Measurements from ENCODE around the gene ECSIT. TPM values are rescaled to one million over a fixed set of nuclear protein-coding genes. Genes with fewer than 3 reads are reported as not detected.
"Not testable (repeated sequence)": the region's sequence is repeated elsewhere in the genome, so short reads cannot be mapped to it uniquely, and the experiment has no call there.

The ECSIT gene
- total RNA-seq, 2 experiments from 2014 or later: 24.8 to 26.8 TPM

- POLR2A ChIA-PET: no interaction called here
- Mint-ChIP-seq H3K4me3 (no peak overlapping the region), H3K9me3 (no peaks in the 10 kb centered on the region), H3K4me1 (peaks cover 5% of the 10 kb centered on the region), H3K36me3 (ENCODE audit: low read depth) (peaks cover 2% of the 10 kb centered on the region), H3K27ac (no peak overlapping the region), H3K27me3 (peaks cover 35% of the 10 kb centered on the region)
- CTCF ChIA-PET: no interaction called here
- no peak for DNase-seq
Measured at GRCh38 chr19:11475861-11476260, 53.1 kb downstream of the ECSIT start.

DNA sequence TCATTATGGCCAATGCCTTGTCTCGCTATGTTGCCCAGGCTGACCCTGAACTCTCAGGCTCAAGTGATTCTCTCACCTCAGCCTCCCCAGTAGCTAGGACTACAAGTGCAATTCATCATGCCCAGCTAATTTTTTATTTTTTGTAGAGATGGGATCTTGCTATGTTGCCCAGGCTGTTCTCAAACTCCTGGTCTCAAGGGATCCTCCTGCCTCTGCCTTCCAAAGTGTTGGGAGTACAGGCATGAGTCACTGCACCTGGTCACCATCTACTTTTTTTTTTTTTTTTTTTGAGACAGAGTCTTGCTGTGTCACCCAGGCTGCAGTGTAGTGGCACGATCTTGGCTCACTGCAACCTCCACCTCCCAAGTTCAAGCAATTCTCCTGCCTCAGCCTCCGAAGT lies 53.6 kb downstream of the ECSIT start:
- DNase-seq, CTCF ChIA-PET, POLR2A ChIA-PET: not testable (repeated sequence)

GRCh38 chr19:11473725-11474124 lies 55.2 kb downstream of the ECSIT start:
- CTCF ChIA-PET: interaction anchor here (0.6 to 1.0 kb wide), 2 partner anchors 18 to 21 kb away, joined by 3 read pairs; no protein-coding TSS in a partner anchor
- Mint-ChIP-seq H3K27ac (no peak overlapping the region), H3K4me1 (no peaks in the 10 kb centered on the region), H3K4me3 (no peak overlapping the region), H3K27me3 (peaks cover 30% of the 10 kb centered on the region), H3K9me3 (no peaks in the 10 kb centered on the region), H3K36me3 (ENCODE audit: low read depth) (no peaks in the 10 kb centered on the region)
- no peak for DNase-seq
- POLR2A ChIA-PET: interaction anchor here (1.1 kb wide), 1 partner anchor 39 kb away, joined by 3 read pairs; the partner anchor contains the start of genes ODAD3 and PRKCSH

More for the DNA sequence above, 53.6 kb downstream of the ECSIT start:
- H3K36me3 Mint-ChIP-seq (ENCODE audit: low read depth); H3K27ac Mint-ChIP-seq; H3K9me3 Mint-ChIP-seq; H3K4me3 Mint-ChIP-seq; H3K4me1 Mint-ChIP-seq: not testable (repeated sequence)
- peaks cover 35% of the 10 kb centered on the region for H3K27me3 Mint-ChIP-seq

GRCh38 chr19:11468266-11468845 lies 60.6 kb downstream of the ECSIT start:
- not testable (repeated sequence) for H3K27ac Mint-ChIP-seq, DNase-seq

DNA sequence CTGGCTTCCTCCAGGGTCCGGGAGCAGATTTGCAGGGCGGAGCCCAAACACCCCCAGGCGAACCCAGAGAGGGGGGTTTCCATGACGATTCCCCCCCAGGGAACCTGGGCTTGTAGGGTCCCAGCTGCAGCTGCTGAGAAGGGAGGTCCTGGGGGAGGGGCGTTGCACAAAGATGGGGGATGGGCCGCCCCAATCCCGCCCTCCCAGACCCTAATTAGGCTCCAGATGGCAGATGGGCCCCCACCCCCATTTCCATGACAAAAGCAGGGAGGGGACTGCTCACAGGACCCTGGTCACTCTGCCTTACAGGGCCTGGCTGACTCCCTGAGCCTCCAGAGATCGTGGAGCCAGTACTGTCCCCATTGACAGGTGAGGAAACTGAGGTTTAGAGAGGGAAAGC lies 63.3 kb downstream of the ECSIT start:
- H3K27me3 Mint-ChIP-seq: no peaks in the 10 kb centered on the region
- CTCF ChIA-PET: no interaction called here
- no peak overlapping the region for H3K27ac Mint-ChIP-seq
- POLR2A ChIA-PET: no interaction called here
- no peaks in the 10 kb centered on the region for H3K9me3 Mint-ChIP-seq
- H3K4me3 Mint-ChIP-seq: no peak overlapping the region
- H3K36me3 Mint-ChIP-seq (ENCODE audit: low read depth): no peaks in the 10 kb centered on the region
- H3K4me1 Mint-ChIP-seq: no peaks in the 10 kb centered on the region
- no peak for DNase-seq

More at GRCh38 chr19:11468266-11468845, 60.6 kb downstream of the ECSIT start:
- CTCF ChIA-PET: interaction anchor here (1.2 kb wide), 1 partner anchor 9 kb away, joined by 4 read pairs; no protein-coding TSS in a partner anchor
- H3K9me3 Mint-ChIP-seq; H3K36me3 Mint-ChIP-seq (ENCODE audit: low read depth); POLR2A ChIA-PET; H3K4me1 Mint-ChIP-seq; H3K4me3 Mint-ChIP-seq; H3K27me3 Mint-ChIP-seq: not testable (repeated sequence)

GRCh38 chr19:11464333-11465265 lies 64.3 kb downstream of the ECSIT start:
- DNase-seq: no peak
- H3K4me3 Mint-ChIP-seq: no peak overlapping the region
- POLR2A ChIA-PET: no interaction called here
- H3K9me3 Mint-ChIP-seq: no peaks in the 10 kb centered on the region
- peaks cover 4% of the 10 kb centered on the region for H3K27me3 Mint-ChIP-seq
- CTCF ChIA-PET: interaction anchor here (0.6 kb wide), 1 partner anchor 12 kb away, joined by 3 read pairs; no protein-coding TSS in a partner anchor
- no peaks in the 10 kb centered on the region for H3K4me1 Mint-ChIP-seq
- no peak overlapping the region for H3K27ac Mint-ChIP-seq
- H3K36me3 Mint-ChIP-seq (ENCODE audit: low read depth): no peaks in the 10 kb centered on the region

GRCh38 chr19:11463391-11463790 lies 65.5 kb downstream of the ECSIT start:
- CTCF ChIA-PET: no interaction called here
- H3K27ac Mint-ChIP-seq: no peak overlapping the region
- no peaks in the 10 kb centered on the region for H3K4me1 Mint-ChIP-seq
- POLR2A ChIA-PET: no interaction called here
- H3K27me3 Mint-ChIP-seq: peaks cover 4% of the 10 kb centered on the region
- DNase-seq: no peak
- no peak overlapping the region for H3K4me3 Mint-ChIP-seq
- H3K36me3 Mint-ChIP-seq (ENCODE audit: low read depth): no peaks in the 10 kb centered on the region
- no peaks in the 10 kb centered on the region for H3K9me3 Mint-ChIP-seq

DNA sequence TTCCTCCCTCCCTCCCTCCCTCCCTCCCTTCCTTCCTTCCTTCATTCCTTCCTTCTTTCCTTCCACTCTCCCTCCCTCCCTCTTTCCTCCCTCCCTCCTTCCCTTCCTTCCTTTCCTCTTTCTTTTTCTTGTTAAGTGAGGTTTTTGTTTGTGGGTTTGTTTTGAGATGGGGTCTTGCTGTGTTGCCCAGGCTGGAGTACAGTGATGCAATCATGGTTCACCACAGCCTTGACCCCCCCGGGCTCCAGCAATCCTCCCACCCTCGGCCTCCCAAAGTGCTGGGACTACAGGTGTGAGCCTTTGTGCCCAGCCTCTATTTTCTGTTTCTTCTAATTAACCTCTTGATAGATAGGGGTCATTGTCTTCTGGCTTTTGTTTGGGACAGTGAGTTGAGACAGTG lies 67.5 kb downstream of the ECSIT start:
- Mint-ChIP-seq H3K4me1 (no peaks in the 10 kb centered on the region), H3K27ac (no peak overlapping the region), H3K9me3 (no peaks in the 10 kb centered on the region), H3K27me3 (peaks cover 4% of the 10 kb centered on the region), H3K36me3 (ENCODE audit: low read depth) (no peaks in the 10 kb centered on the region), H3K4me3 (no peak overlapping the region)
- CTCF ChIA-PET: interaction anchor here (0.7 to 1.0 kb wide), 2 partner anchors 9 to 21 kb away, joined by 3 to 4 read pairs; no protein-coding TSS in a partner anchor
- POLR2A ChIA-PET: no interaction called here
- no peak for DNase-seq

DNA sequence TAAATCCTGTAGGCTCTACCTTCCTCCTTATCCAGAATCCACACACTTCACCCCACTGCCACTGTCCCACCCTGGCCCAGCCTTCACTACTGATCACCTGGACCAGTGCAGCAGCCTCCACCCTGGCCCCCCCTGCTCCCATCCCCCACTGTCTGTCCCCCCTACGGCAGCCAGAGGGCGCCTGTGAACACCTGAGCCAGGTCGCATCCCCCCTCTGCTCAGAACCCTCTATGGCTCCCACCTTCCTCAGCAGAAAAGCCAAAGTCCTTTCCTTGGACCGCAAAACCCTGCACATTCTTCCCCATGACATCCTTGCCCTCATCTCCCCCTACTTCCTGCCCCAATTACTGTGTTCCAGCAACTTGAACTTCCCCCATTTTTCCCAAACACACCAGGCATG lies 68.7 kb downstream of the ECSIT start:
- Mint-ChIP-seq H3K9me3 (no peaks in the 10 kb centered on the region), H3K36me3 (ENCODE audit: low read depth) (no peaks in the 10 kb centered on the region), H3K4me1 (no peaks in the 10 kb centered on the region), H3K27ac (no peak overlapping the region), H3K4me3 (no peak overlapping the region), H3K27me3 (peaks cover 4% of the 10 kb centered on the region)
- ChIA-PET CTCF (interaction anchor here (0.5 to 1.0 kb wide), 2 partner anchors 8 to 177 kb away, joined by 3 to 4 read pairs; no protein-coding TSS in a partner anchor), POLR2A (no interaction called here)
- DNase-seq: peak; percentile 24

DNA sequence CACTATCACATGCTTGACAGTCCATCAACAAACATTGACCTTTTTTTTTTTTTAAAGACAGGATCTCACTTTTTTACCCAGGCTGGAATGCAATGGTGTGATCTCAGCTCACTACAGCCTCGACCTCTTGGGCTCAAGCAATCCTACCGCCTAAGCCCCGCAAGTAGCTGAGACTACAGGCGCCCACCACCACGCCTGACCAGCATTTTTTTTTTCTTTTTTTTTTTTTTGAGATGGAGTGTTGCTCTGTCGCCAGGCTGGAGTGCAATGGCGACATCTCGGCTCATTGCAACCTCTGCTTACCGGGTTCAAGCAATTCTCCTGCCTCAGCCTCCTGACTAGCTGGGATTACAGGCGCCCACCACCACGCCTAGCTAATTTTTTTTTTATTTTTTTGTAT lies 70.0 kb downstream of the ECSIT start:
- H3K9me3 Mint-ChIP-seq; H3K27ac Mint-ChIP-seq; DNase-seq; H3K36me3 Mint-ChIP-seq (ENCODE audit: low read depth); H3K4me3 Mint-ChIP-seq; H3K27me3 Mint-ChIP-seq; H3K4me1 Mint-ChIP-seq: not testable (repeated sequence)
- CTCF ChIA-PET: interaction anchor here (1.0 to 1.1 kb wide), 2 partner anchors 9 to 24 kb away, joined by 4 to 5 read pairs; no protein-coding TSS in a partner anchor
- POLR2A ChIA-PET: interaction anchor here (0.8 kb wide), 1 partner anchor 24 kb away, joined by 3 read pairs; no protein-coding TSS in a partner anchor

DNA sequence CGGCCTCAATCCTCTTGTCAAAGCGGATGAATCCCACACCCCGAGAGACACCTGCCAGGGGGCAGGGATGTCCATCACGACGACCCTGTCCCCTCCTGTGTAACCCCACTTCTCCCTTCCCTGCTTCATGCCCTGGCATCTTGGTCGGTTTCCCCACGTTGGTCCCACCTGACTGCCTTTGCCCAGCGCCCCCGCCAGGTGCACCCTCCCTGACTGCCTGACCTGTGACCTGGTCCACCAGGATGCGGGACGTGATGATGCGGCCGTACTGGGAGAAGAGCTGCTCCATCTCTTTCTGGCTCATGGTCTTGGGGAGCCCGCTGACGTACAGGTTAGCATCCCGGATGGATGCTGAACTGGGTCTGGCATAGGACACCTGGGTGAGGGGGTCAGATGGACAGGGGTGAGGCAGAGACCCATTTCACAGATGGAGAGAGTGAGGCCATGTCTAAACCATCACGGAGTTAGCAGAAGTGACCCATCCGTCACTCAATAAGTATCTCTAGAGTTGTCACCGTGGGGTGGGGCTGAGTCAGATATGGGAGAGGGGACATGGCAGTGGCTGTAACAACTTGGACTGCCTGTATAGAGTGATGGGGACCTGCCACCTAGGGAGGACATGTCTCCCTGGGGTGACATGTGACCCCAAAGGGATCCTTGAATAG lies 70.6 kb downstream of the ECSIT start:
- ChIA-PET CTCF (no interaction called here), POLR2A (interaction anchor here (0.8 kb wide), 1 partner anchor 24 kb away, joined by 3 read pairs; no protein-coding TSS in a partner anchor)

DNA sequence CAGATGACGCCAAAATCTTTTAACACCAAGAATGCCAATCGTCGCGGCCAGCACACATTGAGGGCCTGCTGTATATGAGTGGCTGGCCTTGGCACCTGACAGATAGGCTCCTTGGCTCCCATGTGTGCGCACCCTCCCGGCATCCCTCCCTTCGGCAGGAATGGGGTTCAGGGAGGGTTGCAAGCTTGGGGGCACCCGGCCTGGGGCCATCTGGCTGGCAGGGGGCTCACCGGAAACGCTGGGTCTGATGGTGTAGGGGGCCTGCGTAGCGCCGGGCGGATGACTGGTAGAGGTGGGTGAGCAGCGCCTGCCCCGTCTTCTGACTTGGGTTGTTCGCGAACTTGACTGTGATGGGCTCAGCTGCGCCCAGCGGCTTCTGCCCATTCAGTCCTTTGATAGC lies 71.1 kb downstream of the ECSIT start:
- ChIA-PET CTCF (no interaction called here), POLR2A (no interaction called here)
- Mint-ChIP-seq H3K9me3 (no peaks in the 10 kb centered on the region), H3K27me3 (peaks cover 4% of the 10 kb centered on the region), H3K4me1 (no peaks in the 10 kb centered on the region), H3K4me3 (no peak overlapping the region), H3K36me3 (ENCODE audit: low read depth) (no peaks in the 10 kb centered on the region), H3K27ac (no peak overlapping the region)
- no peak for DNase-seq

More for the DNA sequence above, 70.6 kb downstream of the ECSIT start:
- H3K9me3 Mint-ChIP-seq: no peaks in the 10 kb centered on the region
- no peaks in the 10 kb centered on the region for H3K36me3 Mint-ChIP-seq (ENCODE audit: low read depth)
- no peak for DNase-seq
- no peak overlapping the region for H3K27ac Mint-ChIP-seq
- no peaks in the 10 kb centered on the region for H3K4me1 Mint-ChIP-seq
- H3K27me3 Mint-ChIP-seq: peaks cover 4% of the 10 kb centered on the region
- no peak overlapping the region for H3K4me3 Mint-ChIP-seq

GRCh38 chr19:11457115-11457514 lies 71.8 kb downstream of the ECSIT start:
- peaks cover 4% of the 10 kb centered on the region for H3K27me3 Mint-ChIP-seq
- no peak for DNase-seq
- H3K9me3 Mint-ChIP-seq: no peaks in the 10 kb centered on the region
- no peak overlapping the region for H3K27ac Mint-ChIP-seq
- POLR2A ChIA-PET: no interaction called here
- CTCF ChIA-PET: interaction anchor here (2.2 kb wide), 1 partner anchor 25 kb away, joined by 5 read pairs; no protein-coding TSS in a partner anchor
- no peaks in the 10 kb centered on the region for H3K4me1 Mint-ChIP-seq
- no peaks in the 10 kb centered on the region for H3K36me3 Mint-ChIP-seq (ENCODE audit: low read depth)
- no peak overlapping the region for H3K4me3 Mint-ChIP-seq

Data from activated CD4-positive, alpha-beta memory T cell treated with anti-CD3 and anti-CD28 coated beads, Interleukin-2, amount 10 ng/mL, durations not matched to agents 7 days and 5 days (primary cell).